Dendritic cell treated with granulocyte-macrophage colony-stimulating factor and Interleukin-4, amounts not matched to agents 40 ng/mL and 50 ng/mL, for 4 days (primary cell): ENCODE data around the gene NDUFB6.

ENCODE experiments used
- H3K27ac Mint-ChIP-seq: one replicate; pipeline ENCODE4 v1.8.0; 2022; ENCODE audit warnings: mild to moderate bottlenecking, mixed read lengths
- H3K27me3 Mint-ChIP-seq: one replicate; pipeline ENCODE4 v1.8.0; 2022; ENCODE audit warnings: mild to moderate bottlenecking, mixed read lengths
- H3K36me3 Mint-ChIP-seq: one replicate; pipeline ENCODE4 v1.8.0; 2022; ENCODE audit warnings: low read depth, mixed read lengths
- H3K4me1 Mint-ChIP-seq: one replicate; pipeline ENCODE4 v1.8.0; 2022; ENCODE audit warnings: low read depth, mixed read lengths
- H3K4me3 Mint-ChIP-seq: one replicate; pipeline ENCODE4 v1.8.0; 2022; ENCODE audit warnings: mild to moderate bottlenecking, moderate library complexity, mixed read lengths
- H3K9me3 Mint-ChIP-seq: one replicate; pipeline ENCODE4 v1.8.0; 2022; ENCODE audit warnings: mixed read lengths
- intact Hi-C: fragments of 100-400 bp; cut with micrococcal nuclease; formaldehyde crosslinking; loops from one replicate; pipeline ENCODE4 v1.15.0; 2022

NDUFB6 gene

GRCh38 chr9:32580631-32581300 is 7.8 kb upstream of the NDUFB6 start:
- peaks cover 40% of the 10 kb centered on the region for H3K27me3 Mint-ChIP-seq
- no peak overlapping the region for H3K27ac Mint-ChIP-seq
- no peaks in the 10 kb centered on the region for H3K4me1 Mint-ChIP-seq
- H3K4me3 Mint-ChIP-seq: no peak overlapping the region
- intact Hi-C loops: no loop called here
- H3K36me3 Mint-ChIP-seq: no peaks in the 10 kb centered on the region
- no peaks in the 10 kb centered on the region for H3K9me3 Mint-ChIP-seq

GRCh38 chr9:32579706-32580331 is 6.9 kb upstream of the NDUFB6 start:
- no peaks in the 10 kb centered on the region for H3K4me1 Mint-ChIP-seq
- H3K4me3 Mint-ChIP-seq: no peak overlapping the region
- intact Hi-C loops: loop anchor here (1.0 kb wide), 1 partner anchor 202 kb away; no protein-coding TSS in a partner anchor
- no peaks in the 10 kb centered on the region for H3K9me3 Mint-ChIP-seq
- H3K36me3 Mint-ChIP-seq: no peaks in the 10 kb centered on the region
- H3K27me3 Mint-ChIP-seq: peaks cover 37% of the 10 kb centered on the region
- no peak overlapping the region for H3K27ac Mint-ChIP-seq

DNA sequence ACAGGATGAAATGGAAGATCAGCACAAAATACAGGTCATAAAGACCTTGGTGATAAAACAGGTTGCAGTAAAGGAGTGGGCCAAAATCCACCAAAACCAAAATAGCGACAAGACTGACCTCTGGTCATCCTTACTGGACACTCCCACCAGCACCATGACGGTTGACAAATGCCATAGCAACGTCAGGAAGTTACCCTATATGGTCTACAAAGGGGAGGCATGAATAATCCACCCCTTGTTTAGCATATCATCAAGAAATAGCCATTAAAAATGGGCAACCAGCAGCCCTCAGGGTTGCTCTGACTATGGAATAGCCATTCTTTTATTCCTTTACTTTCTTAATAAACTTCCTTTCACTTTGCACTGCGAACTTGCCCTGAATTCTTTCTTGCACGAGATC is 6.0 kb upstream of the NDUFB6 start:
- Mint-ChIP-seq H3K27me3 (peaks cover 34% of the 10 kb centered on the region), H3K9me3 (no peaks in the 10 kb centered on the region), H3K36me3 (no peaks in the 10 kb centered on the region), H3K4me3 (no peak overlapping the region), H3K4me1 (peaks cover 2% of the 10 kb centered on the region), H3K27ac (no peak overlapping the region)
- intact Hi-C loops: loop anchor here (1.0 kb wide), 1 partner anchor 201 kb away; no protein-coding TSS in a partner anchor

GRCh38 chr9:32577316-32577715 is 4.4 kb upstream of the NDUFB6 start:
- intact Hi-C loops: no loop called here
- peaks cover 30% of the 10 kb centered on the region for H3K27me3 Mint-ChIP-seq
- peaks cover 11% of the 10 kb centered on the region for H3K4me1 Mint-ChIP-seq
- H3K27ac Mint-ChIP-seq: no peak overlapping the region
- no peak overlapping the region for H3K4me3 Mint-ChIP-seq
- H3K36me3 Mint-ChIP-seq: peaks cover 8% of the 10 kb centered on the region
- no peaks in the 10 kb centered on the region for H3K9me3 Mint-ChIP-seq

GRCh38 chr9:32574858-32575257 is 1.9 kb upstream of the NDUFB6 start:
- no peak overlapping the region for H3K27ac Mint-ChIP-seq
- H3K27me3 Mint-ChIP-seq: peaks cover 17% of the 10 kb centered on the region
- H3K4me1 Mint-ChIP-seq: peaks cover 17% of the 10 kb centered on the region
- H3K36me3 Mint-ChIP-seq: peaks cover 15% of the 10 kb centered on the region
- no peaks in the 10 kb centered on the region for H3K9me3 Mint-ChIP-seq
- H3K4me3 Mint-ChIP-seq: no peak overlapping the region
- intact Hi-C loops: loop anchor here (5.0 kb wide), 1 partner anchor 48 kb away; the partner anchor contains the start of gene RIGI

DNA sequence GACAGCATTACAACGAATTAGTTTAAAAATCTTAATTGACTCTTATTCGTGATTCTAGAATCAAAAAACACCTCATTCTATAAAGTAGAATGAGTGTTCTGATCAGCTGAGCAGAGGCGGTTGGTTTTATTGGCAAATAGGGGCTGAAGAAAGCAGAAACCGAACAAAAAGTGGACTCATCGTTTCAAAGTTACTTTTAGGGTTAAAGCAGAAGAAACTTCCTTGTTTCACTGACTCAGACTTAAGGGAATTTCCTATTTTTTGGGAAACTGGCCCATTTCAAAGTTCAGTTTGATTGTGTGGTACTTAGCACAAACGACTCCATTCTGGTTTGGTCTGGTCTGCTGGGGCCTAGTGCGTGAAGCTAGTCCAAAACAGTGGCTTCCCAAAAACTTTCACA is 862 bp upstream of the NDUFB6 start:
- peaks cover 19% of the 10 kb centered on the region for H3K4me1 Mint-ChIP-seq
- H3K9me3 Mint-ChIP-seq: no peaks in the 10 kb centered on the region
- intact Hi-C loops: loop anchor here (2.0 to 5.0 kb wide), 2 partner anchors 47 to 189 kb away; partner anchors contain the start of genes ACO1 and RIGI
- peak overlapping the region; percentile 92 for H3K27ac Mint-ChIP-seq
- peaks cover 17% of the 10 kb centered on the region for H3K36me3 Mint-ChIP-seq
- H3K27me3 Mint-ChIP-seq: peaks cover 12% of the 10 kb centered on the region
- H3K4me3 Mint-ChIP-seq: no peak overlapping the region

DNA sequence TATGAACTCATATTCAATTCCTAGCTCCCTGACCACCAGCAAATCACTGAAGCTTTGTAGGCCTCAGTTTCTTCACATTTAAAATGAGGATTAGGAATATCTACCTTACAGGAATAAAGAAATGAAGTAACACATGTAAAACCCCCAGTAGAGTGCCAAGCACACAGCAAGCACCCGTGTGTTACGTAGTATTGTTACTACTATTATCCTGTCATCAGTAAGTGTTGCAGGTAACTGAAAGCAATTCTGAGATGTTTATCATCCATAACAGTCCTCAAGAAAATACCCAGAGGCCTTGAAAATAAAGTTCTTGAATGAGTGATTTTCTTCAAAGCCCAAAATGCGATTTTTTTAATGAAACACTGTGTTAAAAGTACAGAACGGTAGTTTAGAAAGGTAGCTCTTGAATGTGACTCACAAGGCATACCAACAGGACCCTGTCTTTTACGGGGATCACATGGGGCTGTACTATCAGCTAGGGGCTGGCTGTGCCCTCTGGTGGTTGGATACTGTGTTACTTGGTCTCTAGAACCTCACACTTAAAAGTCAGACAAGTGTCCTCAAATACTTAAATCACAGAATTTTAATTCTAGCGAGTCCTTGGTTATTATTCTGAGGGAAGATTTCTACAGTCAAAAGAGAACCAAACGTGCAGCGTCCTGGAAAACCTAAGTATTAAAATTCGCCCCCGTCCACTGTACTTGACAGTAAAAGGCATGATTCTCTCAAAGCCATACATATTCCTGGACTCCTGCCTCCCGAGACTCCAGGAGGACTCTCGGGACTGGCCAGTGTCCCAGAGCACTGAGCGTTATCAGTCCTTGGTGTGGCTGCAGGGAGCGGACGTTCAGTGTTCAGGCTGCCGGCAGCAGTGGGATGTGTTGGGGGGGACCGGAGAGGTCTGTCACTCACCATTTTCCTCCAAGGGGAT is 725 bp downstream of the NDUFB6 start:
- peak overlapping the region; percentile 92 for H3K27ac Mint-ChIP-seq
- peaks cover 28% of the 10 kb centered on the region for H3K36me3 Mint-ChIP-seq
- H3K4me3 Mint-ChIP-seq: peak overlapping the region; percentile 97
- intact Hi-C loops: loop anchor here (1.0 to 5.0 kb wide), 3 partner anchors 20 to 187 kb away; partner anchors contain the start of genes ACO1, RIGI, SMIM27 and TOPORS
- peaks cover 2% of the 10 kb centered on the region for H3K27me3 Mint-ChIP-seq
- H3K4me1 Mint-ChIP-seq: peaks cover 19% of the 10 kb centered on the region
- H3K9me3 Mint-ChIP-seq: no peaks in the 10 kb centered on the region

DNA sequence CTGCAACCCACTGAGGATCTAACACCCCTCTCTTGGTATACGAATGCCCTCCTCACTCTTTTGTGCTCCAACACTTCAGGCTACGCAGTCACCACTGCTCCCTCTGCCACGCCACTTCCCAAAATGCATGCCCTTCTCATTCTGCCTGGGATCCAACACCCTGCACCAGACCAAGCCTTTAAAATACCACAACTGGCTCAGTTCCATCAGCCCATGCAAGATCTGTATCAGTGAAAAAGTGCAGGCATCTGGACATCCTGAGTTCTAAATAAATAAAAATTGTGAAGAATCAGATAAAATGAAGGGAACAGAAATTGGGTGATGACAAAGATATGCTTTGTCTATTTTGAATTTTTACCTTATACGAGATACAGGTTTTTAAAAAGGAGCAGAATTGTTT is 2.7 kb downstream of the NDUFB6 start:
- H3K36me3 Mint-ChIP-seq: peaks cover 46% of the 10 kb centered on the region
- intact Hi-C loops: loop anchor here (5.0 kb wide), 1 partner anchor 43 kb away; the partner anchor contains the start of gene RIGI
- H3K9me3 Mint-ChIP-seq: no peaks in the 10 kb centered on the region
- H3K27me3 Mint-ChIP-seq: no peaks in the 10 kb centered on the region
- H3K4me1 Mint-ChIP-seq: peaks cover 24% of the 10 kb centered on the region
- H3K27ac Mint-ChIP-seq: no peak overlapping the region
- no peak overlapping the region for H3K4me3 Mint-ChIP-seq

DNA sequence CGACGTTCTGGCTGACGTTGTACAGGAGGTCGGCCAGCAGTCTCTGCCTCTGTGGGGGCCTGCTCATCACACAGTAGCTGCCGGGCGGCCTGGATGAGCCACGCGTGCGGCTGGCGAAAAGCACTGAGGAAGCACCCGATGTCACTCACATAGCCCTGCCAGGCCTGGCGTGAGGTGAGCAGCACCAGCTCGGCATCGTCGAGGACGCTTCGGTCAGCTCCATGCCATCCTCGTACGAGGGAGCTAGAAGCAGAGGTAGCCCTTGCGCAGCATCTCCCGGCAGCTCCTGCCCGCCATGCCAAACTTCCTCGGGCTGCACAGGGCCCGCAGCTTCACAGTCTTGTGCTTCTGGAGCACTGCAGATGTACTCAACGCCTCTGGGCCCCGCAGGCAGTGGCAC is 6.2 kb downstream of the NDUFB6 start:
- Mint-ChIP-seq H3K27ac (no peak overlapping the region), H3K4me3 (no peak overlapping the region), H3K9me3 (no peaks in the 10 kb centered on the region), H3K4me1 (peaks cover 12% of the 10 kb centered on the region), H3K36me3 (peaks cover 50% of the 10 kb centered on the region), H3K27me3 (no peaks in the 10 kb centered on the region)
- intact Hi-C loops: no loop called here

GRCh38 chr9:32565967-32566366 is 7.0 kb downstream of the NDUFB6 start:
- Mint-ChIP-seq H3K27me3 (no peaks in the 10 kb centered on the region), H3K4me1 (peaks cover 12% of the 10 kb centered on the region), H3K36me3 (peaks cover 53% of the 10 kb centered on the region), H3K9me3 (no peaks in the 10 kb centered on the region), H3K27ac (no peak overlapping the region), H3K4me3 (no peak overlapping the region)
- intact Hi-C loops: no loop called here

- Mint-ChIP-seq H3K27me3 (no peaks in the 10 kb centered on the region), H3K9me3 (no peaks in the 10 kb centered on the region), H3K4me3 (peak overlapping the region; percentile 18), H3K4me1 (peaks cover 28% of the 10 kb centered on the region), H3K36me3 (peaks cover 5% of the 10 kb centered on the region), H3K27ac (peak overlapping the region; percentile 13)
- intact Hi-C loops: no loop called here
These were observed 14.5 kb downstream of the NDUFB6 start for GRCh38 chr9:32558408-32558934.

- Mint-ChIP-seq H3K9me3 (no peaks in the 10 kb centered on the region), H3K27ac (no peak overlapping the region), H3K4me3 (no peak overlapping the region), H3K4me1 (peaks cover 46% of the 10 kb centered on the region), H3K27me3 (no peaks in the 10 kb centered on the region), H3K36me3 (peaks cover 31% of the 10 kb centered on the region)
- intact Hi-C loops: no loop called here
These were observed 18.4 kb downstream of the NDUFB6 start for GRCh38 chr9:32554591-32554990.

- Mint-ChIP-seq H3K4me3 (no peak overlapping the region), H3K27me3 (no peaks in the 10 kb centered on the region), H3K4me1 (peaks cover 45% of the 10 kb centered on the region), H3K27ac (no peak overlapping the region), H3K9me3 (no peaks in the 10 kb centered on the region), H3K36me3 (peaks cover 36% of the 10 kb centered on the region)
- intact Hi-C loops: no loop called here
These were observed 18.9 kb downstream of the NDUFB6 start for GRCh38 chr9:32554107-32554506.
